T-helper 1 cell treated with Interleukin-12 subunit alpha and Interleukin-12 subunit beta and Interleukin-4 antibody, amounts not matched to agents 30 μg/mL and 1 μg/mL, for 36 hours (primary cell): Measurements from ENCODE around the gene JAZF1.

Experiments used
- H3K27ac Mint-ChIP-seq: one replicate; pipeline ENCODE4 v1.8.0; 2021; ENCODE audit warnings: mild to moderate bottlenecking, mixed read lengths
- H3K27me3 Mint-ChIP-seq: one replicate; pipeline ENCODE4 v1.8.0; 2021; ENCODE audit warnings: low read depth, mixed read lengths
- H3K36me3 Mint-ChIP-seq: one replicate; pipeline ENCODE4 v1.8.0; 2021; ENCODE audit warnings: low read depth, mixed read lengths
- H3K4me1 Mint-ChIP-seq: one replicate; pipeline ENCODE4 v1.8.0; 2021; ENCODE audit warnings: low read depth, mixed read lengths
- H3K4me3 Mint-ChIP-seq: one replicate; pipeline ENCODE4 v1.8.0; 2021; ENCODE audit warnings: mild to moderate bottlenecking, moderate library complexity, mixed read lengths
- H3K9me3 Mint-ChIP-seq: one replicate; pipeline ENCODE4 v1.8.0; 2021; ENCODE audit warnings: mixed read lengths

Gene JAZF1

GRCh38 chr7:28145090-28145626, 35.4 kb downstream of the JAZF1 start:
- H3K27ac Mint-ChIP-seq, result no peak overlapping the region
- H3K9me3 Mint-ChIP-seq, result no peaks in the 10 kb centered on the region

GRCh38 chr7:28144266-28144665, 36.3 kb downstream of the JAZF1 start:
- Mint-ChIP-seq H3K27ac (no peak overlapping the region), H3K9me3 (no peaks in the 10 kb centered on the region), H3K4me3 (no peak overlapping the region), H3K36me3 (no peaks in the 10 kb centered on the region), H3K27me3 (no peaks in the 10 kb centered on the region), H3K4me1 (no peaks in the 10 kb centered on the region)

More at GRCh38 chr7:28145090-28145626, 35.4 kb downstream of the JAZF1 start:
- no peak overlapping the region for H3K4me3 Mint-ChIP-seq
- peaks cover 6% of the 10 kb centered on the region for H3K4me1 Mint-ChIP-seq
- peaks cover 4% of the 10 kb centered on the region for H3K27me3 Mint-ChIP-seq
- no peaks in the 10 kb centered on the region for H3K36me3 Mint-ChIP-seq

DNA sequence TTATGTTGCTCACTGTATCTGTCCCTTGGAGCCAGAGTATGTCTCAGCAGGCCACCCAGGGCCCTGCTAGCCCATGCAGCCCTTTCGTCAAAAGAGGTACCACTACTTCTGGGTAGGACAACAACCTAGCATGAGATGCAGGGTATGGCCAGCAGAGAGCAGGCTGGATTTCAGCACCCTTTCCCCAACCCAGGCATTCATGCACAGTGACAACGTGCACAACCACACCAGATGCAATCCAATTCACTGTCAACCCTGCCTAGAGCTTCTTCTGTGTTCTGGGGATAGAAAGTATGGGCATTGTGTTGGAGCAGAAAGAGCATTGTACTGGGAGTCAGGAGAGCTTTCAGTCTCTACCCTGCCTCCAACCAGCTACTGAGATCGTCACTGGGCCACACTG, 37.9 kb downstream of the JAZF1 start:
- H3K36me3 Mint-ChIP-seq, result no peaks in the 10 kb centered on the region
- no peak overlapping the region for H3K27ac Mint-ChIP-seq
- H3K27me3 Mint-ChIP-seq, result no peaks in the 10 kb centered on the region
- H3K4me1 Mint-ChIP-seq, result no peaks in the 10 kb centered on the region
- no peak overlapping the region for H3K4me3 Mint-ChIP-seq
- H3K9me3 Mint-ChIP-seq, result no peaks in the 10 kb centered on the region

DNA sequence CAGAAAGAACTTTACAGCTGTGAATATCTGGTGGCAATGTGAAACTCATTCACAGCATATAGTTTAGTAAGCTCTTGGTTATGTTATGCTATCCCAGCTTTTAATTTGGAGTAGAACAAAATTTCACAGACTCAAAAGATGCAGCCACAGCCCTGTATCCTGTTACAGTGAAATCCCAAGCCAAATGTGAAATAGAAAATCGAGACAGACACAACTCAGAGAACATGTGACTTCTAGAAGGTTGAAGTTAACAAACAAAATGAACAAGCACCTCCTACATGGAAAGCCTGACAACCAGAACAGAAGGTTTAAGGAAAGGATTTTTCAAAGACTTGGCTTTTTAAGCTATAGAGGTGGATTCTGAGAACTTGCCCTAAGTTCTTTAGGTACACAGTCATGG, 39.6 kb downstream of the JAZF1 start:
- Mint-ChIP-seq H3K36me3 (no peaks in the 10 kb centered on the region), H3K4me1 (no peaks in the 10 kb centered on the region), H3K27ac (no peak overlapping the region), H3K4me3 (no peak overlapping the region), H3K27me3 (no peaks in the 10 kb centered on the region), H3K9me3 (no peaks in the 10 kb centered on the region)

DNA sequence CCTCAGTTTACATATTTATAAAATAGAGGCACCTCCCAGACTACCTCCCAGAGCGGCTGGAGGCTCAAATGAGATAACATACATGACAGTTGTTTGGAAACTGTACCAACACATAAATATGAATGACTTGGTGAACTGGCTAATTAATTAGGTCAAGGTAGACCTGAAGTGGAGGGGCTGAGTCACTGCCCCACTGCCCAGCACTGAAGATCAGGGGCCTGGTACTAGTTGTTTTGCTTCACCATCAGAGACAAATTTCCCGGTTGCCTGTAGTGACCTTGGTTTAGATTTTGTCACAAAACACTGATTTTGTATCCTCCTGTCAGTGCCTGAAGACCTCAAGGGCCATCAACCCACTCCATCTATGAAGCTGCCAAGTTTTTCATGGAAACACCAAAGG, 41.8 kb downstream of the JAZF1 start:
- no peaks in the 10 kb centered on the region for H3K4me1 Mint-ChIP-seq
- no peak overlapping the region for H3K27ac Mint-ChIP-seq
- no peaks in the 10 kb centered on the region for H3K9me3 Mint-ChIP-seq

GRCh38 chr7:28137463-28137862, 43.1 kb downstream of the JAZF1 start:
- Mint-ChIP-seq H3K9me3 (no peaks in the 10 kb centered on the region), H3K4me1 (no peaks in the 10 kb centered on the region), H3K36me3 (no peaks in the 10 kb centered on the region), H3K4me3 (no peak overlapping the region), H3K27ac (no peak overlapping the region), H3K27me3 (no peaks in the 10 kb centered on the region)

More for the DNA sequence above, 41.8 kb downstream of the JAZF1 start:
- Mint-ChIP-seq H3K4me3 (no peak overlapping the region), H3K36me3 (no peaks in the 10 kb centered on the region), H3K27me3 (no peaks in the 10 kb centered on the region)

GRCh38 chr7:28136885-28137284, 43.7 kb downstream of the JAZF1 start:
- Mint-ChIP-seq H3K27me3 (no peaks in the 10 kb centered on the region), H3K4me3 (no peak overlapping the region), H3K27ac (no peak overlapping the region), H3K4me1 (no peaks in the 10 kb centered on the region), H3K9me3 (no peaks in the 10 kb centered on the region), H3K36me3 (no peaks in the 10 kb centered on the region)

DNA sequence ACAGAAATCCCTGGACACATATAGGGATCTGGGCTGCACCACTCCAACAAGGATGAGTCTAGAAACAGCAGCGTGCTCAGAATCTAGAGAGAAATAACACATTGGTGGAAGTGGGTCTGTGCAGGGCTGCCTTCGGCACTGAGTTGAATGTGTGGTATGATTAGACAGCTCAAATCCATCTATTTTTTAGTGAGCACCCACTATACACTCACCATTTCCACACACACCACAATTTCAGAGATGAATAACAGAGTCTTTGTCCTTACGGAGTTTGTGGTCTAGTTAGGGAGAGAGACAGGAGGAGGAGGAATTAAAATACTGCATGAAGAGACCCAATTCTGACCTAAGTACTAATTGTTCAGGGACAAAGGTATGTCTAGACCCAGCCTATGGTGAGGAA, 44.2 kb downstream of the JAZF1 start:
- Mint-ChIP-seq H3K4me1 (no peaks in the 10 kb centered on the region), H3K27me3 (no peaks in the 10 kb centered on the region), H3K36me3 (no peaks in the 10 kb centered on the region), H3K27ac (no peak overlapping the region), H3K4me3 (no peak overlapping the region), H3K9me3 (no peaks in the 10 kb centered on the region)

- Mint-ChIP-seq H3K4me1 (no peaks in the 10 kb centered on the region), H3K27ac (no peak overlapping the region), H3K4me3 (no peak overlapping the region)
These were observed 44.8 kb downstream of the JAZF1 start for GRCh38 chr7:28135760-28136159.

DNA sequence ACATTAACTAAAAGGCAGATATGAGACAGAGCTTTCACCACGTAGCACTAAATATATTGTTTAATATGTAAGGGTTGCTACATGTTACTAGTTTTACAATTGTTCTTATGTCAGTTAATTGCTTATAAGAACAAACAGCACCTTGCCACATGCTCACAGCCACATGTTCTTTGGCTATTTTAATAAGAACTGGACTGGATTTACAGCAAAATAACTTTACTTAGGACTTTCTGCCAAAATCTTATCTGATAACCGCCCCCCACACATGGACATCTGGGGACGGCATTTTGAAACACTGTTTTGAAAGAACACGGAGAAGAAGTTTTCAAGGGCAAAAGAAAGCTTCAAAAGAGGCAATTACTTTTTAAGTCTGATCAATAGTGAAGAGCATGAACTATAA, 45.3 kb downstream of the JAZF1 start:
- H3K9me3 Mint-ChIP-seq, result no peaks in the 10 kb centered on the region
- H3K27me3 Mint-ChIP-seq, result peaks cover 3% of the 10 kb centered on the region
- H3K4me3 Mint-ChIP-seq, result no peak overlapping the region
- H3K4me1 Mint-ChIP-seq, result no peaks in the 10 kb centered on the region
- H3K36me3 Mint-ChIP-seq, result no peaks in the 10 kb centered on the region
- no peak overlapping the region for H3K27ac Mint-ChIP-seq

More at GRCh38 chr7:28135760-28136159, 44.8 kb downstream of the JAZF1 start:
- Mint-ChIP-seq H3K27me3 (peaks cover under 1% of the 10 kb centered on the region), H3K36me3 (no peaks in the 10 kb centered on the region), H3K9me3 (no peaks in the 10 kb centered on the region)

DNA sequence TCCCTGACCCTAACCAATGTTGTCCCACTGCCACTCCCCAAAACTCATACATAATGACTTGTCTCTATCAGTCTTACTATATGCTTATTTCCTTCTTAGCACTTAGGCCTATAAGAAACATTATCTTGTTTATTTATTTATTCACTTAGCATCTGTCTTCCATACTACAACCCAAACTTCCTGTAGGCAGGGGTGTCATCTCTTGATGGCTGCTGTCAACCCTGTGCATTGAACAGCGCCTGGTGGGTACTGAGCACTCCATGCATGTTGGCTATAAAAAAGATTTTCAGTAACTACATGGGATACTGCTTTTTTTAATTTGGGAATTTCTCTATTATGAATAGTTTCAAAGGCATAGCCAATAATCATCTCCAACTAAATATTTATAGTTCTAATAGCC, 46.7 kb downstream of the JAZF1 start:
- Mint-ChIP-seq H3K27me3 (peaks cover 3% of the 10 kb centered on the region), H3K4me1 (no peaks in the 10 kb centered on the region), H3K36me3 (no peaks in the 10 kb centered on the region), H3K9me3 (no peaks in the 10 kb centered on the region), H3K4me3 (no peak overlapping the region), H3K27ac (no peak overlapping the region)

GRCh38 chr7:28132959-28133870, 47.4 kb downstream of the JAZF1 start:
- Mint-ChIP-seq H3K4me3 (no peak overlapping the region), H3K4me1 (peaks cover 2% of the 10 kb centered on the region), H3K9me3 (no peaks in the 10 kb centered on the region), H3K36me3 (no peaks in the 10 kb centered on the region), H3K27me3 (peaks cover 3% of the 10 kb centered on the region), H3K27ac (no peak overlapping the region)

- peaks cover 3% of the 10 kb centered on the region for H3K27me3 Mint-ChIP-seq
- H3K4me1 Mint-ChIP-seq, result peaks cover 6% of the 10 kb centered on the region
- no peaks in the 10 kb centered on the region for H3K9me3 Mint-ChIP-seq
- H3K36me3 Mint-ChIP-seq, result peaks cover 2% of the 10 kb centered on the region
- H3K4me3 Mint-ChIP-seq, result no peak overlapping the region
- H3K27ac Mint-ChIP-seq, result no peak overlapping the region
These were observed 50.3 kb downstream of the JAZF1 start for GRCh38 chr7:28130277-28130676.

DNA sequence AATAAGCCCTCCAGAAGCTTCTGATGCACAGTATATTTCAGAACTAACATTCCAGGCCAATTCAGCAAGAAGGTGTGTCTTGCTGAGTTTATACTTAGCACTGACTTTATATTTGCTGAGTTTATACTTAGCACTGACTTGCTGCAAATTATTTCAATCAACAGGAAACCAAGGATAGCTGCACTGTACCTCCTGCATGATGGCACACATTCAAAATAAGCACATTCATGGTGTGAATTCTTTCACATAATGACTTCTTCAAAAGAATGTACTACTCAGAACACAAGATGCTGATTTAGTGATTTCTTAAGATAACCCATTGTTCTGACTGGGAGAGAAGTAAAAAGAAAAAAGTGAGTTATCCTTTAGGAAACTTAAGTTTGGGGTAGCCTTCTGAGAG, 52.0 kb downstream of the JAZF1 start:
- peaks cover 9% of the 10 kb centered on the region for H3K4me1 Mint-ChIP-seq
- no peak overlapping the region for H3K27ac Mint-ChIP-seq
- H3K27me3 Mint-ChIP-seq, result peaks cover 3% of the 10 kb centered on the region

DNA sequence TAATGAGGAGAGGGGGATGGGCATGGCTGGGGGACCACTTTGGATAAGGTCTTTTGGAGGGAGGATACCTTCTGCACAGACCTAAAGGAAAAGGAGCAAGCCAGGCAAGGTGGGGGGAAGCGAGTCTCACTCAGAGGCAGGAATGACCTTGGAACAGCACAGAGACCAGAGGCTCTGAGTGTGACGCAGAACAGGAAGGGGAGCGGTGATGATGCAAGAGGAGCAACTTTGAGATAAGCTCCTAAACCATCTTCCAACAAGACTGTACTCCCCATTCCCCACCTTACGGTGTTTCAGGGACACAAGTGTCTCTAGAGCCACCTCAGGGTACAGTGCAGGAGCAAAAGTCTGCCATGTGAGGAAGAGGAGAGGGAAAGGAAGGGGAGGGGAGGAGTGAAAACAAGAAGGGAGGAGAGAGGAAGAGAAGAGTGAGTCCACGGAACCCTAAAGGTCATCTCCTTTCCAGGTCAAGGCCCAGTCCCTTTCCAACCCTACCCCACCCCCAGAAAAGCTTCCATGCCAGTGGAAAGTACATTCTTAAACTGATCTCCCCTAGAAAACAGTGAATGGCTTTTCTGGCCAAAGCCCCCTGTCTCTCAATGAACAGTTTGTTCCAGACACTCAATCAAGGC, 54.1 kb downstream of the JAZF1 start:
- Mint-ChIP-seq H3K9me3 (no peaks in the 10 kb centered on the region), H3K4me3 (no peak overlapping the region), H3K36me3 (peaks cover 4% of the 10 kb centered on the region), H3K27me3 (peaks cover 3% of the 10 kb centered on the region), H3K4me1 (peaks cover 10% of the 10 kb centered on the region), H3K27ac (no peak overlapping the region)

More for the DNA sequence above, 52.0 kb downstream of the JAZF1 start:
- Mint-ChIP-seq H3K4me3 (no peak overlapping the region), H3K9me3 (no peaks in the 10 kb centered on the region), H3K36me3 (peaks cover 2% of the 10 kb centered on the region)
